ENCODE data around the gene DQX1. TPM values are rescaled to one million over a fixed set of nuclear protein-coding genes. Genes with fewer than 3 reads are reported as not detected.
"Not testable (repeated sequence)": the region's sequence is repeated elsewhere in the genome, so short reads cannot be mapped to it uniquely, and the experiment has no call there.

The DQX1 gene
- total RNA-seq, 1 donor from 2014 or later: not detected

DNA sequence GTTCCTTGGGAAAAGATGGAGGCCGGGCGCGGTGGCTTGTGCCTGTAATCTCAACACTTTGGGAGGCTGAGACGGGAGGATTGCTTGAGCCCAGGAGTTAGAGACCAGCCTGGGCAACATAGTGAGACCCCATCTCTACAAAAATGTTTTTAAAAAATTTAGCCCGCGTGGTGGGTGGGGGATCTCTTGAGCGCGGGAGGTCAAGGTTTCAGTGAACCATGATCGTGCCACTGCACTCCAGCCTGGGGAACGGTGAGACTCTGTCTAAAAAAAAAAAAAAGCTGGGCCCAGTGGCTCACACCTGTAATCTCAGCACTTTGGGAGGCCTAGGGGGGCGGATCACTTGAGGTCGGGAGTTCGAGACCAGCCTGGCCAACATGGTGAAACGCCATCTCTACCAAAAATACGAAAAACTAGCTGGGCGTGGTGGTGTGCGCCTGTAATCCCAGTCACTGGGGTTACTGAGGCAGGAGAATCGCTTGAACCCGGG, 42.3 kb downstream of the DQX1 start:
- not testable (repeated sequence) for DNase-seq (ENCODE audit: missing footprints); ATAC-seq
- intact Hi-C loops (cut with DNase I): loop anchor here (1.0 to 2.0 kb wide), 3 partner anchors 29 to 104 kb away; partner anchors contain the start of genes AUP1, HTRA2 and INO80B

DNA sequence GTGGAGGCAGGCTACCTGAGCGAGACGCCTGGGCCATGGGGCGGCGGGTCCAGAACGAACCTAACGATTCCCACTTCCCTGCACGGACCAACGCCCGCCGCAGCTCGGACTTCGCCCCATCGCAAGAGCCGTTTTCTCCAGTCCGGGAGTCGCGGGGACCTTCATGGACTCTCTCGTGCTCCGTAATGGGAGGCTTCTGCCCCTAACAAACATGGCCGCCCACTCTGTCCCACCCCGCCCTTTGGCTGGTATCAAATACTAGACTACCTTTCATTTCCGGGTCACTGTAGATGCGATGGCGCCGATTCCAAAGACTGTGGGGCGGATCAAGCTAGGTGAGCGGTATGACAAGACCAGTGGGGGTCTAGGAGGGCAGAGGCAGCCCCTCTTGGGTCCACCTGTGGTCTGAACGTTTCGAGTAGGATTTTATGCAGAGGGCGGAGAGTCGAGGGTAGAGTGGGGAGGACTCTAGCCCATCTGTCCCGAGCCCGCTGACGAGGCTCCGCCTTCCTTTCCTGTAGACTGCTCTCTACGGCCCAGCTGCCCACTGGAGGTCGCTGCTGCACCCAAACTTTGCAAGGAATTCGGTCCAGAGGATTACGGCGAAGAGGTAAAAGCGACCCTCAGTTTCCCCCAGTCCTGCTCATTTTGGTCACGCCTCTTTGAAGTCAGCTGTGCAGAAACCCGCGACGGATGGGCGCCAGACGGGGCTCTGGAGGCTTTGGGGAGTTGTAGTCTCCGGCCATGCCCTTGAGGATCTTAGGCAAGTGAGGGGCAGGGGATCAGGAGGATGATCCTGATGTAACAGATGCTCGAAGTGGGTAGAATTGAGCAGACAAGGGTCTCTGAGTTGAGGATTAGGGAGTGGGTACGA, 43.0 kb downstream of the DQX1 start, which contains the start of the genes CCDC142 and TTC31:
CCDC142 (minus strand) TSS at position 198 of the 874 bp plus-strand sequence; CDS start at position 37, 161 bp downstream.
TTC31 (plus strand) TSS at position 281 of the 874 bp plus-strand sequence; CDS start at position 296, 15 bp downstream.
- intact Hi-C loops (cut with DNase I): loop anchor here (1.0 to 2.0 kb wide), 3 partner anchors 28 to 104 kb away; partner anchors contain the start of genes AUP1, HTRA2 and INO80B
- DNase-seq (ENCODE audit: missing footprints) (peak; percentile 97), ATAC-seq (peak; percentile 99)

DNA sequence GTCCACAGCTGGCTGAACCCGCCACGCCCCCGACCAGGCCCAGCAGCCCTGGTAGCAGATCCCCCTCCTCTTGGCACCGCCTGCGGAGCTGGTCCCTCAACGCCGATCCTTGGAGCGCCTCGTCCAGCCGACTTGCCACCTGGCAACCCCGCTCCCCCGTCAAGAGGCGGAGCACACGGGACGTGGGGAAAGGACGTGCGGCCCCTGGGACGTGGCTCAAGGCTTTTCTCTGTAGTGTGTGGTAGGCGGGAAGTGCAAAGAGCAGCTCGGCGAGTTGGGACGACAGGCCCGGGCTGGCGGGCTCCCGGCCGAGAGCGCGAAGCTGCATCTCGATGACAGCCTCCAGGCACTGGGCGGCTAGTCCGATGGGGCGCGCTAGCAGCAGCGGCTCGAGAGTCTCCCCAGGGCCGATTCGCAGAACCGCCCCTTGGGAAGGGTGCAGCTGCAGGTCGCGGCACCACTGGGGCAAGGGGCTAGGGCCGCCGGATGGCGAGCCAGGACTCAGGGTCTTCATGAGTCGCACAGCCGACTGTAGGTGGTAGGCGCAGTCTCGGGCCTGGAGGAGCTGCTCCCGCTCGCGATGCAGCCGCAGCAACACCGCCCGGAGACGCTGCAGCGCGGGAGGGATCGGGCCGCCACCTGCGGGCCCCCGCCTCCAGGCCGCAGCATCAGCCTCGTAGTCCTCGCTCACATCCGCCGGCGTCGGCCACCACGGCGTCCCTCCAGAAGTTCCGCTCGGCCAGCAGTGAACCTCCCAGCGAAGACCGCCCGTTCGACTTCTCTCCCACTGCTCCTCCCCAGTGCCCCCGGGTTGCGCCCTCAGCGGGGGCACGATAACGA, 43.9 kb downstream of the DQX1 start:
- ATAC-seq (peak; percentile 56), DNase-seq (ENCODE audit: missing footprints) (no peak)
- intact Hi-C loops (cut with DNase I): loop anchor here (2.0 kb wide), 2 partner anchors 27 to 47 kb away; partner anchors contain the start of genes AUP1, HTRA2 and INO80B

DNA sequence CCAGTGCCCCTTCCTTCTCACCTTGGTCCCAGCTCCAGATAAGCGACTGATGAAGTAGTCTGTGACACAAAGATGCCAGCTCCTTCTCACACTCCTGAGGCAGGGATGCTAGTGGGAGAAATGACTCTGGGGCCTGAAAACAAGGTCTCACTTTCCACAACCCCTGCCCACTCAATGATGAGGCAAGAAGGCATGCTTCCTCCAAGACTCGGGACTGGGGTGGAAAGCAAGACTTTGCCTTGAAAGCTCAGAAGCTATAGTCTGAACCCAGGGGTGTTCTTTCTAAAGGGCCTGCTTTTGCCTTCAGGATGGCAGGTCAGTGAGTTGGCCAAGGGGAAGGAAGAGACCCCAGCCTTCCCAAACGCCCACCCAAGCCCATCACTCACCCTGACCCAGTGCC, 44.6 kb downstream of the DQX1 start:
- DNase-seq (ENCODE audit: missing footprints): no peak
- intact Hi-C loops (cut with DNase I): no loop called here
- no peak for ATAC-seq

DNA sequence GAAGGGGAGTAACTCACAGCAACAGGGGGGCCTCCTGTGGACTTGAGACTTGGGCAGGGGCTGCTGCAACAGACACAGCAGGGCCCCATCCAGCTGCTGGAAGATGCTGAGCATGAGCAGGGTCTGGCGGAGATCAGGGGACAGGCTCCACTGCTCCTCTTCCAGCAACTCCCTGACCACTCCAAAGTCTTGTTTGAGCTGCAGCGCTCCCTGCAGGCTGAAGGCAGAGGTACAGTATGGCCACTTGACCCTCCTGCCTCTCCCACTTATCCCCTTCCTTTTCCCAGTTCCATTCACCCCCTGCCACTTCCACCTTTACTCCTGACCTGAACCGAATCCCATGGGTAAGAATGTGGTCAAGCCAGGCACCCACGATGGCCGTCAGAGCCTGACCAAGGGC, 51.1 kb downstream of the DQX1 start:
- intact Hi-C loops (cut with DNase I): no loop called here
- DNase-seq (ENCODE audit: missing footprints) (no peak), ATAC-seq (no peak)

DNA sequence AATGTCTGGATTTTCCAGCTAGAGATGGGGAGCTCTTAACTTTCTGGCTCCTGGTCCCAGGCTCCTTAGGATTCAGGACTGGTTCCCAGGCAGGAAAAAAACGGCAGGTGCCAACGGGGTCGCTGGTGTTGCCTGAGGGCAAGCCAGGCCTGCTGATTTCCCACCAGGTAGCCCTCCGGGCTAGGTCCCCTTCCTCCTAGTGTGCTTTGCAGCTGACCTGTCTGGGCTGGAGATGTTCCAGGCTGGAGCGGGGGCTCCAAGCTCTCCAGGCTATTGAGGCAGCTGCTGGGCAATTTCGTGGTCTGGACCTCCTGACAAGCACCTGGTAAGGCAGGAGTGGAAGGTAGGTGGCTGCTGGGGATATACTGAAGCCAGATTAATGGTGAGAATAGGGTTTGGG, 51.5 kb downstream of the DQX1 start:
- intact Hi-C loops (cut with DNase I): no loop called here

DNA sequence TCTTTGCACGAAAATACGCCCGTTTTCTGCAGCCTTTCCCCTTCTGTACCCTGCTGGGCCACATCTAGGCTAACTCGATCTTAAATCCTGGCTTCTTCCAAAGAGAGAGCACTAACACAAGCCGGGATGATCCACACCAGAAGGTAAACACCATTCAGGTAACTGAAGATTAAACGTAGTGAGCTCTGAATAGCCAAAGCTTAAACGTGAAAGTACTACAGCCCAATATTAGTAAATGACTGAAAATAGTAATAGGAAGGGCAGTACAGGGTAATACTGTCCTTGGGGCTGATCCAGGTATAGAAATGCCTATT, 53.1 kb downstream of the DQX1 start:
- ATAC-seq: peak; percentile 0
- intact Hi-C loops (cut with DNase I): no loop called here

More for the DNA sequence above, 51.5 kb downstream of the DQX1 start:
- ATAC-seq (no peak), DNase-seq (ENCODE audit: missing footprints) (no peak)

DNA sequence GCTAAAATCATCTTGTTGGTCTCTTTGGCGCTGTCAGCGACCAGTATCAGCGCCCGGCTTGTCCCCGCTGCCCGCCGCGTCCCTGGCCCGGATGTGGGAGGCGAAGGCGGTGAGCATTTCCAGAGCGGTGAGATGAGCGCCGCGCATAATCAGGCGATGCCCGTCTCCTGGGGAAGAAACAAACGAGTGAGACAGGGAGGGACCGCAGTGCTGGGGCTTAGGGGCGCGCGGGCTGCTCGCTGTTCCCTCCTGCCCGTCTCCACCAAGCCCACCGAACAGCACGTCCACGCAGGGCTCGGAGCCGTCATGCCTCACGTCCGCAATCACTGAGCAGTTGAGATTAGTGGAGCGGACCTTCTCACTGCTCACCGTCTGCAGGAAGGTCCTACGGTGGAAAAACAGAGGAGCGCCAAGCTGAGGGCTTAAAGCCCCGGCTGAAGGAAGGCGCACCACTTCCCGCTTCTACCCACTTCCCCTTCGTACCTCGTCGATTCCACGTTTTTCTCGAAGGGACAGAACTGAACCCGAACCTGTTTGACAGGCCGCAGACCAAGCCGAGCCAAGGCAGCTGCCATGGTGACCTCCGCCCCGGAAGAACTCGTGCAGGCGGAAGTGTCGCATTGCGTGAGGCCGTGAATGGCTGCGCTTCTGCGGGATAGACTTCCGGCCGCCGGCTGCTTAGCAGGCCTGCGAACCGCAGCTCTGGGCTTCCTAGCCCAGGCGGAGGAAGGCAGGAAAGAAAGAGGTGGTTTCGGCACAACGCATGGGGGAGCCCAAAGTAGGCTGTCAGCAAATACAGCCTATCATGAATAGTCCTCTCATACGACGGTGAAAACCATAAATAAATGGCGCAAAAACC, 53.7 kb downstream of the DQX1 start, which contains the start of gene MRPL53:
MRPL53 (minus strand) TSS at position 595 of the 859 bp plus-strand sequence; CDS start at position 575, 20 bp downstream.
- ATAC-seq (peak; percentile 95), DNase-seq (ENCODE audit: missing footprints) (peak; percentile 96)
- intact Hi-C loops (cut with DNase I): no loop called here

More for the DNA sequence above, 53.1 kb downstream of the DQX1 start:
- no peak for DNase-seq (ENCODE audit: missing footprints)

DNA sequence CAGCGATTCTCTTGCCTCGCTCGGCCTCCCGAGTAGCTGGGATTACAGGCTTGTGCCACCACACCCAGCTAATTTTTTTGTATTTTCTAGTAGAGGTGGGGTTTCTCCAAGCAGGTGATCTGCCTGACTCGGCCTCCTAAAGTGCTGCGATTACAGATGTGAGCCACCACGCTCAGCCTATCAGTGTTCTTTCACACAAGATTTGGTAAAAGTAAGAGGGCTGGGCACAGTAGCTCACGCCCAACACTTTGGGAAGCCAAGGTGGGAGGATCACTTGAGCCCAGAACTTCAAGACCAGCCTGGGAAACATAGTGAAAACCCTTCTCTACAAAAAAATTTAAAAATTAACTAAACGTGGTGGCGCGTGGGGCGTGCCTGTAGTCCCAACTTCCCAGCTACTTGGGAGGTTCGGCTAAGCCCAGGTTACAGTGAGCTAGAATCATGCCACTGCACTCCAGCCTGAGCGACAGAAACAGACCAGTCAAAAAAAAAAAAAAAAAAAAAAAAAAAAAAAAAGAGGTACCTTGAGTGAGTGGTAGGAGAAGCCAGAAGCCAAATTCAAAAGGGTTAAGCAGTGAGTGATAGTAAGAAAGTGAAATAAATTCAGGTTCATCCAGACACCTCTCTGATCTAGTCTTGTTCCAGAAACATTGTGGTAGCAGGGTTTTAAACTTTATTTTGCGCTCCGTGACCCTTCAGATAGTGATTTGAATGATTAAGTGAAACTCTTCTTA, 54.5 kb downstream of the DQX1 start:
- intact Hi-C loops (cut with DNase I): no loop called here
- no peak for ATAC-seq

DNA sequence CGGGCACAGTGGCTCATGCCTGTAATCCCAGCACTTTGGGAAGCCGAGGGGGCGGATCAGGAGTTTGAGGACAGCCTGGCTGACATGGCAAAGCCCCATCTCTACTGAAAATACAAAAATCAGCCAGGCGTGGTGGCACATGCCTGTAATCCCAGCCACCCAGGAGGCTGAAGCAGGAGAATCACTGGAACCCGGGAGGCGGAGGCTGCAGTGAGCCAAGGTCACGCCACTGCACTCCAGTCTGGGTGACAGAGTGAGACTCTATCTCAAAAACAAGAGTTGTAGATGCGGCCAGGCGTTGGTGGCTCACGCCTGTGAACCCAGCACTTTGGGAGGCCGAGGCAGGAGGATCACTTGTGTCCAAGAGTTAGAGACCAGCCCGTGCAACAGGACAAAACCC, 55.3 kb downstream of the DQX1 start:
- intact Hi-C loops (cut with DNase I); DNase-seq (ENCODE audit: missing footprints); ATAC-seq: not testable (repeated sequence)

More for the DNA sequence above, 54.5 kb downstream of the DQX1 start:
- no peak for DNase-seq (ENCODE audit: missing footprints)

Other genes starting within 250 kb of the DQX1 start
- 1.1 TPM for gene SLC4A5, start 182.8 kb downstream of the DQX1 start, total RNA-seq
- gene DCTN1, start 145.9 kb downstream of the DQX1 start, total RNA-seq: 182 TPM
- 1.1 TPM for gene C2orf81, start 104.6 kb downstream of the DQX1 start, total RNA-seq
- gene WDR54, start 104.5 kb downstream of the DQX1 start, total RNA-seq: 3.0 TPM
- 16.4 TPM for gene RTKN, start 84.3 kb downstream of the DQX1 start, total RNA-seq
- gene INO80B, start 71.1 kb downstream of the DQX1 start, total RNA-seq: 15.7 TPM
- 44.3 TPM for gene WBP1, start 67.8 kb downstream of the DQX1 start, total RNA-seq
- gene MOGS, start 60.8 kb downstream of the DQX1 start, total RNA-seq: 20.7 TPM
- 167 TPM for gene MRPL53, start 53.6 kb downstream of the DQX1 start, total RNA-seq
- gene CCDC142, start 43.2 kb downstream of the DQX1 start, total RNA-seq: 8.3 TPM
- 12.2 TPM for gene TTC31, start 43.1 kb downstream of the DQX1 start, total RNA-seq
- 0.43 TPM for gene LBX2, start 26.6 kb downstream of the DQX1 start, total RNA-seq
- 26.7 TPM for gene PCGF1, start 18.5 kb downstream of the DQX1 start, total RNA-seq
- gene TLX2, start 11.8 kb downstream of the DQX1 start, total RNA-seq: not detected
- gene AUP1, start 3.5 kb upstream of the DQX1 start, total RNA-seq: 53.7 TPM
- gene HTRA2, start 3.7 kb upstream of the DQX1 start, total RNA-seq: 29.2 TPM
- 4.8 TPM for gene LOXL3, start 27.7 kb upstream of the DQX1 start, total RNA-seq
- gene DOK1, start 28.5 kb upstream of the DQX1 start, total RNA-seq: 4.9 TPM
- not detected for gene M1AP, start 122.1 kb upstream of the DQX1 start, total RNA-seq
- gene SEMA4F, start 128.0 kb upstream of the DQX1 start, total RNA-seq: 3.7 TPM